GM12874 (cell line): Measurements from ENCODE around the gene STRBP.

ENCODE experiments used
- CTCF ChIP-seq: IDR thresholded peaks from 2 replicates; pipeline ENCODE4 v1.5.1; 2011; ENCODE audit warnings: low read depth, mild to moderate bottlenecking, control low read depth, low read length, moderate library complexity; ENCODE audit not compliant: insufficient read depth

STRBP gene

GRCh38 chr9:123296174-123296573 lies 27.8 kb upstream of the STRBP start:
- TF ChIP-seq CTCF, result no peak

DNA sequence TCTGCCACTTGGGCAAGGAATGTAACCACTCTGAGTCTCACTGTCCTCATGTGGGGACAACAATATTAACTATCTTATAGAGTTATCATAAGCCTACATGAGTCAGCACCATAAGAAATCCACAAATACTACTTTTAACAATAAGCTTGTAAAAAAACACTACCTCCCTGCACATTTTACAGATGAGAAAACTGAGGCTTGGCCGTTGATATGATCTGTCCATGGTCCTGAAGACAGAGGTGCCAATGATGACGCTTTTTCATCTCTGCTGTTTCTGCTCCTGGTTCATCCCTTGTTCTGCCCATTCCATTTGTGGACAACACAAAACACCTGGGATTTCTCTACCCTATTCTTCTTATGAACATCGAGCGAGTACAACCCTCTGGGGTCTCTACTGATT lies 23.4 kb upstream of the STRBP start:
- no peak for TF ChIP-seq CTCF

DNA sequence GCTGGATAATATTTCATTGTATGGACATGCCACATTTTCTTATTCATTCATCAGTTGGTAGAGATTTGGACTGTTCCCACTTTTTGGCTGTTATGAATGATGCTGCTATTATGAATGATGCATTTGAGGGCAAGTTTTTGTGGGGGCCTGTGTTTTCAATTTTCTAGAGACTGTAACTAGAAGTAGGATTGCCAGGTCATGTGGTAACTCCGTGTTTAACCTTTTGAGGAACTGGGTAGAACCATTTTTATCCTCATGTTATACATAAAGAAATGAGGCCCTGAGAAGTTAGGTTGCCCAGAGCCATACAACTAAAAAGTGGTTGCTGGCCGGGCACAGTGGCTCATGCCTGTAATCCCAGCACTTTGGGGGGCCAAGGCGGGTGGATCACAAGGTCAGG lies 22.4 kb upstream of the STRBP start:
- no peak for TF ChIP-seq CTCF

DNA sequence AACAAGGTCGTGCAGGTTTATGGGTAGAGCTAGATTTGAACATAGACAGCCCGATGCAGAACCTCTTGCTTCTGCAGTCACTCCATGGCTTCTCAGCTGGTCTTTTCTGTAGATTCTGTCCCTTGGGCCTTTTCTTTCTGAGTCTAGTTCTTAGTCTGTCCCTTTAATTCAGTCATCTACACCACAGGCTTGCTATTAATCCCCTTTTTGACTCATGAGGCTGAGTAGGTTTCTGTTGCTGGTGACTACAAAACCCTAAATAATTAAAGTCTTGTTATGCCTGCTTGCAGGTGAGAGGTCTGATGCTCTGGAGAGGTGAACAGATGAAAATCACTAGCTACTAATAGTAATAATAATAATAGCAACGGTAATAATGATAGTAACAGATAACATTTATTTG lies 19.3 kb upstream of the STRBP start:
- TF ChIP-seq CTCF, result no peak

- no peak for TF ChIP-seq CTCF
Measured at GRCh38 chr9:123286324-123286723, 17.9 kb upstream of the STRBP start.

DNA sequence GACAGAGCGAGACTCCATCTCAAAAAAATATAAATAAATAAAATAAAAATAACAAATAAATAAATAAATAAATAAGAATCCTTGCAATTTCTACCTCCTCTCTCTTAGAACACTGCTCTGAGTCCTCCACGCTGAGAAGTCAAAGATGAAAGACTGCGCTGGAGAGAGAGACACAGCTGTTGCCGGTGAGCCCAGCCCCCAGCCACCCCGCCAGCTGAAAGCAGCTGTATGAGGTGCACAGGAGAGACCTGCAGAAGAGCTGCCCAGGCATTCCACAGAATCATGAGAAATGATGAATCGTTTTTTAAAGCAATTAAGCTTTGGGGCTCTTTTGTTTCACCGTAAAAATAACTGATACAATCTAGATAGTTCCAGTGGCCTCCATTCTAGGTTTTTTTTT lies 16.3 kb upstream of the STRBP start:
- no peak for TF ChIP-seq CTCF

- TF ChIP-seq CTCF, result no peak
Measured at GRCh38 chr9:123283455-123283854, 15.1 kb upstream of the STRBP start.

GRCh38 chr9:123283048-123283408 lies 14.6 kb upstream of the STRBP start:
- no peak for TF ChIP-seq CTCF
